Osteoblast (primary cell): ENCODE data around the gene PSPN. TPM values are rescaled to one million over a fixed set of nuclear protein-coding genes. Genes with fewer than 3 reads are reported as not detected.
"Not testable (repeated sequence)": the region's sequence is repeated elsewhere in the genome, so short reads cannot be mapped to it uniquely, and the experiment has no call there.

Experiments used
- DNase-seq: peaks from one replicate; pipeline ENCODE4 v3.0.0; 2011; ENCODE audit warnings: low spot score, mixed read lengths; ENCODE audit not compliant: insufficient read length; ENCODE audit errors: missing footprints
- H2AFZ ChIP-seq: 2 replicates; pipeline ENCODE4 v1.6.0; 2011; ENCODE audit warnings: mild to moderate bottlenecking, low read length
- H3K27ac ChIP-seq: 2 replicates; pipeline ENCODE4 v1.5.1; 2011; ENCODE audit warnings: mild to moderate bottlenecking, low read depth, low read length, moderate library complexity
- H3K27me3 ChIP-seq: 2 replicates; pipeline ENCODE4 v1.6.0; 2012; ENCODE audit warnings: mild to moderate bottlenecking, control low read depth, inconsistent platforms, low read length, moderate library complexity; ENCODE audit not compliant: insufficient read depth
- H3K36me3 ChIP-seq: 2 replicates; pipeline ENCODE4 v1.5.1; 2011; ENCODE audit warnings: mild to moderate bottlenecking, low read length, control low read depth, moderate library complexity; ENCODE audit not compliant: insufficient read depth
- H3K4me1 ChIP-seq: 2 replicates; pipeline ENCODE4 v1.5.1; 2011; ENCODE audit warnings: mild to moderate bottlenecking, low read length, control low read depth, moderate library complexity; ENCODE audit not compliant: insufficient read depth
- H3K4me2 ChIP-seq: 2 replicates; pipeline ENCODE4 v1.6.0; 2011; ENCODE audit warnings: mild to moderate bottlenecking, low read length; ENCODE audit not compliant: insufficient read depth
- H3K4me3 ChIP-seq: fragments of 200-600 bp; sonication (generic); 3 replicates; pipeline ENCODE4 v1.5.1; 2012; ENCODE audit warnings: mild to moderate bottlenecking, low read length, inconsistent platforms; ENCODE audit not compliant: insufficient read depth
- H3K79me2 ChIP-seq: 2 replicates; pipeline ENCODE4 v1.6.0; 2012; ENCODE audit warnings: mild to moderate bottlenecking, low read length, control low read depth, inconsistent platforms; ENCODE audit not compliant: insufficient read depth
- H3K9me3 ChIP-seq: 2 replicates; pipeline ENCODE4 v1.5.1; 2011; ENCODE audit warnings: low read depth, low read length, control low read depth
- H4K20me1 ChIP-seq: 2 replicates; pipeline ENCODE4 v1.6.0; 2012; ENCODE audit warnings: mild to moderate bottlenecking, low read length, control low read depth; ENCODE audit not compliant: insufficient read depth
- total RNA-seq: library from RNA; depleted of rRNA; stranded (reverse); fragments of >200 nt; gene quantifications from 2 replicates; pipeline ENCODE4 v1.2.3, GENCODE V29; 2012
- TF ChIP-seq, protein P1 (sequence below): IDR thresholded peaks from 2 replicates; pipeline ENCODE4 v1.5.1; 2011; ENCODE audit warnings: mild to moderate bottlenecking, low read depth, low read length, moderate library complexity; ENCODE audit errors: extremely low read depth

The PSPN gene
- total RNA-seq, 1 donor = 1.1 TPM

- Histone ChIP-seq H3K4me3 (no peak overlapping the region), H4K20me1 (no peaks in the 10 kb centered on the region), H3K27me3 (no peaks in the 10 kb centered on the region), H3K36me3 (no peaks in the 10 kb centered on the region), H3K4me2 (no peak overlapping the region), H3K4me1 (peaks cover under 1% of the 10 kb centered on the region), H3K27ac (no peak overlapping the region), H3K9me3 (no peaks in the 10 kb centered on the region), H3K79me2 (peaks cover 8% of the 10 kb centered on the region), H2AFZ (no peak overlapping the region)
- no peak for DNase-seq
- TF ChIP-seq, protein P1, sequence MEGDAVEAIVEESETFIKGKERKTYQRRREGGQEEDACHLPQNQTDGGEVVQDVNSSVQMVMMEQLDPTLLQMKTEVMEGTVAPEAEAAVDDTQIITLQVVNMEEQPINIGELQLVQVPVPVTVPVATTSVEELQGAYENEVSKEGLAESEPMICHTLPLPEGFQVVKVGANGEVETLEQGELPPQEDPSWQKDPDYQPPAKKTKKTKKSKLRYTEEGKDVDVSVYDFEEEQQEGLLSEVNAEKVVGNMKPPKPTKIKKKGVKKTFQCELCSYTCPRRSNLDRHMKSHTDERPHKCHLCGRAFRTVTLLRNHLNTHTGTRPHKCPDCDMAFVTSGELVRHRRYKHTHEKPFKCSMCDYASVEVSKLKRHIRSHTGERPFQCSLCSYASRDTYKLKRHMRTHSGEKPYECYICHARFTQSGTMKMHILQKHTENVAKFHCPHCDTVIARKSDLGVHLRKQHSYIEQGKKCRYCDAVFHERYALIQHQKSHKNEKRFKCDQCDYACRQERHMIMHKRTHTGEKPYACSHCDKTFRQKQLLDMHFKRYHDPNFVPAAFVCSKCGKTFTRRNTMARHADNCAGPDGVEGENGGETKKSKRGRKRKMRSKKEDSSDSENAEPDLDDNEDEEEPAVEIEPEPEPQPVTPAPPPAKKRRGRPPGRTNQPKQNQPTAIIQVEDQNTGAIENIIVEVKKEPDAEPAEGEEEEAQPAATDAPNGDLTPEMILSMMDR = no peak
These were observed 18.6 kb downstream of the PSPN start for GRCh38 chr19:6357174-6357573.

GRCh38 chr19:6355321-6356040 lies 20.3 kb downstream of the PSPN start:
- not testable (repeated sequence) for DNase-seq, H3K36me3 ChIP-seq, H3K27me3 ChIP-seq, H3K4me2 ChIP-seq, H2AFZ ChIP-seq, H3K4me1 ChIP-seq, H3K4me3 ChIP-seq, H3K79me2 ChIP-seq, H3K27ac ChIP-seq, H3K9me3 ChIP-seq, H4K20me1 ChIP-seq

- H3K4me2 ChIP-seq = no peak overlapping the region
- no peaks in the 10 kb centered on the region for H3K27me3 ChIP-seq
- TF ChIP-seq, protein P1 = peak; percentile 48
- no peaks in the 10 kb centered on the region for H3K4me1 ChIP-seq
- no peak overlapping the region for H3K4me3 ChIP-seq
- H3K36me3 ChIP-seq = no peaks in the 10 kb centered on the region
- H3K9me3 ChIP-seq = no peaks in the 10 kb centered on the region
- H3K79me2 ChIP-seq = no peaks in the 10 kb centered on the region
- no peaks in the 10 kb centered on the region for H4K20me1 ChIP-seq
- H3K27ac ChIP-seq = no peak overlapping the region
- no peak overlapping the region for H2AFZ ChIP-seq
- DNase-seq = peak; percentile 78
These were observed 21.5 kb downstream of the PSPN start for GRCh38 chr19:6354098-6354674.

GRCh38 chr19:6352381-6353165 lies 23.2 kb downstream of the PSPN start:
- Histone ChIP-seq H4K20me1 (no peaks in the 10 kb centered on the region), H3K4me2 (no peak overlapping the region), H3K9me3 (no peaks in the 10 kb centered on the region), H3K4me1 (no peaks in the 10 kb centered on the region), H3K36me3 (no peaks in the 10 kb centered on the region), H3K27ac (no peak overlapping the region), H3K79me2 (no peaks in the 10 kb centered on the region), H2AFZ (no peak overlapping the region), H3K27me3 (no peaks in the 10 kb centered on the region), H3K4me3 (no peak overlapping the region)
- TF ChIP-seq, protein P1 = no peak
- no peak for DNase-seq
